ENCODE measurements around the gene KCNG3. TPM values are rescaled to one million over a fixed set of nuclear protein-coding genes. Genes with fewer than 3 reads are reported as not detected.

KCNG3 gene
- total RNA-seq, 1 experiment from 2014 or later = 1.5 TPM

DNA sequence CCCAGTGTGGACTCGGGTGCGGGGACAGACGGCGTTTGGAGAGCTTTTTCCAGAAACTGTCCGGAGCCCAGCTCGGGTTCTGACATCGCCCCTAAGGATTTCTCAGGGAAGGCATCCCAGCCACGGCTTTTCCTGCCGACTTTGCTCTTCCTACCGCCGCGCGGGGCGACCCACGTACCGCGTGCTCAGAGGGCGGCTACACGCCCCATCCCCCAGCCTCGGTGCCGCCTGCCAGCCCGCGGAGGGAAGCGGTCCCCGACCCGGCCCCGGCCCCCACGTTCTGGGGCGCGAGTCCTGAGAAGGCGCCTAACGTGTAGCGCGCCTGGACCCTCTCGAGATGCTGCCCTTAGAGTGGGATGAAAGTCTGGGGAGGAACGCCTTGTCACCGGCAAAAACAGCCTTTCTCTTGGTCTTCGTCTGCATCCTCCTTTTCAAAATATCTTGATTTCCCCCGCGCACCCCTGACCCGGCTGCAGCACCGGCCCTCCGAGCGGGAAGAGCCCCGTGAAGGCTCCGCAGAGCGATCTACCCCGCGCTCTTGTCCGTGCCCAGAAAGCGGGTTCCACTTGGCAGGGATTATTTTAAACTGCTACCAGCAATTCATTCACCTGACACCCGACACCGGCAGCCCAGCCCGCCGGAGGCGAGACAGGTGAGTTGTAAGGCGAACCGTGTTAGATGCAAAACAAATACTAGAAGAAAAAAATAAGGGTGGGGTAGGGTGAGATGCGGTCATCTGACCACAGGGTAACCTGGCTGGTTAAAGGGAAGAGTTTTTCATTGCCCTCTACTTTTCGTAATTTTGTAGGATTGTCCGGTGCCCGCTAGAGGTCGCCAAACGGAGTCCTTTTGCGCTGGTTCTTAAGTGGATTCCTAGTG lies 812 bp upstream of the KCNG3 start:
- no peaks in the 10 kb centered on the region for H3K36me3 ChIP-seq (ENCODE audit: control insufficient read depth in 1 of 2, insufficient read depth in 2 of 2, low read length in 2 of 2)
- H4K20me1 ChIP-seq (ENCODE audit: insufficient read depth) = no peaks in the 10 kb centered on the region
- H3K27ac ChIP-seq (ENCODE audit: low read depth, low read length) = peak overlapping the region; percentile 39; the same call in 1 of the 2 replicates
- peak overlapping the region; percentile 69 for H3K9ac ChIP-seq (ENCODE audit: low read length)
- BruUV-seq (replicated peaks) = no TSS peak
- intact Hi-C loops (cut with micrococcal nuclease) = loop anchor here (1.0 to 10.0 kb wide), 2 partner anchors 169 to 280 kb away; no protein-coding TSS in a partner anchor
- H3K4me1 ChIP-seq (ENCODE audit: control insufficient read depth in 1 of 2, insufficient read depth in 2 of 2, low read length in 2 of 2) = peaks cover 0 to 21% of the 10 kb centered on the region in 2 experiments; a peak in 3 of 4 replicates
- CTCF ChIA-PET = no interaction called here
- H3K4me2 ChIP-seq (ENCODE audit: low read length) = peak overlapping the region; percentile 100
- no peaks in the 10 kb centered on the region for H3K9me2 ChIP-seq (ENCODE audit: insufficient read depth)
- RAD21 ChIA-PET (ENCODE audit: low non-redundant PET in 1 of 2, low total read pairs in 2 of 2, uncharacterized antibody in 2 of 2, unreplicated experiment in 2 of 2) = no interaction called here
- DNase-seq (ENCODE audit: low read depth, low spot score) = peak; percentile 82
- peak overlapping the region; percentile 66 for H2AFZ ChIP-seq (ENCODE audit: low read depth, low read length, poor library complexity, severe bottlenecking)
- H3K4me3 ChIP-seq (replicated peaks in 1 of 2; ENCODE audit: low read depth in 1 of 2, low read length in 2 of 2) = peak overlapping the region; percentile 56 to 68
- POLR2A ChIA-PET = no interaction called here
- no peaks in the 10 kb centered on the region for H3K79me2 ChIP-seq (ENCODE audit: insufficient read depth, low read length)
- no peaks in the 10 kb centered on the region for H3K27me3 ChIP-seq (ENCODE audit: insufficient read depth, low read length)
- peak; percentile 73 for ATAC-seq
- TF ChIP-seq RAD21 (IDR thresholded peaks at IDR 0.05; ENCODE audit: low read depth) (peak; percentile 83), POLR2A (IDR thresholded peaks at IDR 0.05; ENCODE audit: borderline replicate concordance, extremely low read depth, insufficient read depth, insufficient read length) (no peak), EGR1 (IDR thresholded peaks at IDR 0.05; ENCODE audit: low read depth) (no peak), YY1 (IDR thresholded peaks at IDR 0.05; ENCODE audit: extremely low read depth, insufficient replicate concordance, low read depth, low read length) (no peak), CBX3 (IDR thresholded peaks at IDR 0.05; ENCODE audit: low read depth) (peak; percentile 32; the same call in 1 of the 2 replicates), SIN3A (IDR thresholded peaks at IDR 0.05; ENCODE audit: low read depth) (0 out of 2 replicates have a peak, but pooled peaks have one; percentile 40), EZH2 (IDR thresholded peaks at IDR 0.05) (no peak), JUND (IDR thresholded peaks at IDR 0.05) (no peak), SRF (IDR thresholded peaks at IDR 0.05; ENCODE audit: low read depth) (no peak), FOSL1 (IDR thresholded peaks at IDR 0.05; ENCODE audit: low read depth) (no peak), EZH2phosphoT487 (IDR thresholded peaks at IDR 0.05; ENCODE audit: borderline replicate concordance) (no peak), ZFX (IDR thresholded peaks at IDR 0.05) (no peak), SP1 (IDR thresholded peaks at IDR 0.05; ENCODE audit: low read depth) (no peak)
- TF ChIP-seq, protein P1, sequence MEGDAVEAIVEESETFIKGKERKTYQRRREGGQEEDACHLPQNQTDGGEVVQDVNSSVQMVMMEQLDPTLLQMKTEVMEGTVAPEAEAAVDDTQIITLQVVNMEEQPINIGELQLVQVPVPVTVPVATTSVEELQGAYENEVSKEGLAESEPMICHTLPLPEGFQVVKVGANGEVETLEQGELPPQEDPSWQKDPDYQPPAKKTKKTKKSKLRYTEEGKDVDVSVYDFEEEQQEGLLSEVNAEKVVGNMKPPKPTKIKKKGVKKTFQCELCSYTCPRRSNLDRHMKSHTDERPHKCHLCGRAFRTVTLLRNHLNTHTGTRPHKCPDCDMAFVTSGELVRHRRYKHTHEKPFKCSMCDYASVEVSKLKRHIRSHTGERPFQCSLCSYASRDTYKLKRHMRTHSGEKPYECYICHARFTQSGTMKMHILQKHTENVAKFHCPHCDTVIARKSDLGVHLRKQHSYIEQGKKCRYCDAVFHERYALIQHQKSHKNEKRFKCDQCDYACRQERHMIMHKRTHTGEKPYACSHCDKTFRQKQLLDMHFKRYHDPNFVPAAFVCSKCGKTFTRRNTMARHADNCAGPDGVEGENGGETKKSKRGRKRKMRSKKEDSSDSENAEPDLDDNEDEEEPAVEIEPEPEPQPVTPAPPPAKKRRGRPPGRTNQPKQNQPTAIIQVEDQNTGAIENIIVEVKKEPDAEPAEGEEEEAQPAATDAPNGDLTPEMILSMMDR (IDR thresholded peaks at IDR 0.05 in 2 of 3, conservative IDR thresholded peaks at IDR 0.05 in 1 of 3; ENCODE audit: borderline replicate concordance in 1 of 3, insufficient read depth in 1 of 3, low read depth in 2 of 3, low read length in 2 of 3) = peak; percentile 83 to 92 (median 85)
- TF ChIP-seq, protein P2, sequence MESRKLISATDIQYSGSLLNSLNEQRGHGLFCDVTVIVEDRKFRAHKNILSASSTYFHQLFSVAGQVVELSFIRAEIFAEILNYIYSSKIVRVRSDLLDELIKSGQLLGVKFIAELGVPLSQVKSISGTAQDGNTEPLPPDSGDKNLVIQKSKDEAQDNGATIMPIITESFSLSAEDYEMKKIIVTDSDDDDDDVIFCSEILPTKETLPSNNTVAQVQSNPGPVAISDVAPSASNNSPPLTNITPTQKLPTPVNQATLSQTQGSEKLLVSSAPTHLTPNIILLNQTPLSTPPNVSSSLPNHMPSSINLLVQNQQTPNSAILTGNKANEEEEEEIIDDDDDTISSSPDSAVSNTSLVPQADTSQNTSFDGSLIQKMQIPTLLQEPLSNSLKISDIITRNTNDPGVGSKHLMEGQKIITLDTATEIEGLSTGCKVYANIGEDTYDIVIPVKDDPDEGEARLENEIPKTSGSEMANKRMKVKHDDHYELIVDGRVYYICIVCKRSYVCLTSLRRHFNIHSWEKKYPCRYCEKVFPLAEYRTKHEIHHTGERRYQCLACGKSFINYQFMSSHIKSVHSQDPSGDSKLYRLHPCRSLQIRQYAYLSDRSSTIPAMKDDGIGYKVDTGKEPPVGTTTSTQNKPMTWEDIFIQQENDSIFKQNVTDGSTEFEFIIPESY (IDR thresholded peaks at IDR 0.05; ENCODE audit: extremely low read depth, insufficient replicate concordance, low read length) = no peak
- TF ChIP-seq, protein P3, sequence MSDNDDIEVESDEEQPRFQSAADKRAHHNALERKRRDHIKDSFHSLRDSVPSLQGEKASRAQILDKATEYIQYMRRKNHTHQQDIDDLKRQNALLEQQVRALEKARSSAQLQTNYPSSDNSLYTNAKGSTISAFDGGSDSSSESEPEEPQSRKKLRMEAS (IDR thresholded peaks at IDR 0.05) = peak; percentile 54
- TF ChIP-seq, protein P4, sequence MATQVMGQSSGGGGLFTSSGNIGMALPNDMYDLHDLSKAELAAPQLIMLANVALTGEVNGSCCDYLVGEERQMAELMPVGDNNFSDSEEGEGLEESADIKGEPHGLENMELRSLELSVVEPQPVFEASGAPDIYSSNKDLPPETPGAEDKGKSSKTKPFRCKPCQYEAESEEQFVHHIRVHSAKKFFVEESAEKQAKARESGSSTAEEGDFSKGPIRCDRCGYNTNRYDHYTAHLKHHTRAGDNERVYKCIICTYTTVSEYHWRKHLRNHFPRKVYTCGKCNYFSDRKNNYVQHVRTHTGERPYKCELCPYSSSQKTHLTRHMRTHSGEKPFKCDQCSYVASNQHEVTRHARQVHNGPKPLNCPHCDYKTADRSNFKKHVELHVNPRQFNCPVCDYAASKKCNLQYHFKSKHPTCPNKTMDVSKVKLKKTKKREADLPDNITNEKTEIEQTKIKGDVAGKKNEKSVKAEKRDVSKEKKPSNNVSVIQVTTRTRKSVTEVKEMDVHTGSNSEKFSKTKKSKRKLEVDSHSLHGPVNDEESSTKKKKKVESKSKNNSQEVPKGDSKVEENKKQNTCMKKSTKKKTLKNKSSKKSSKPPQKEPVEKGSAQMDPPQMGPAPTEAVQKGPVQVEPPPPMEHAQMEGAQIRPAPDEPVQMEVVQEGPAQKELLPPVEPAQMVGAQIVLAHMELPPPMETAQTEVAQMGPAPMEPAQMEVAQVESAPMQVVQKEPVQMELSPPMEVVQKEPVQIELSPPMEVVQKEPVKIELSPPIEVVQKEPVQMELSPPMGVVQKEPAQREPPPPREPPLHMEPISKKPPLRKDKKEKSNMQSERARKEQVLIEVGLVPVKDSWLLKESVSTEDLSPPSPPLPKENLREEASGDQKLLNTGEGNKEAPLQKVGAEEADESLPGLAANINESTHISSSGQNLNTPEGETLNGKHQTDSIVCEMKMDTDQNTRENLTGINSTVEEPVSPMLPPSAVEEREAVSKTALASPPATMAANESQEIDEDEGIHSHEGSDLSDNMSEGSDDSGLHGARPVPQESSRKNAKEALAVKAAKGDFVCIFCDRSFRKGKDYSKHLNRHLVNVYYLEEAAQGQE (IDR thresholded peaks at IDR 0.05; ENCODE audit: low read depth) = no peak
- TF ChIP-seq, protein P5, sequence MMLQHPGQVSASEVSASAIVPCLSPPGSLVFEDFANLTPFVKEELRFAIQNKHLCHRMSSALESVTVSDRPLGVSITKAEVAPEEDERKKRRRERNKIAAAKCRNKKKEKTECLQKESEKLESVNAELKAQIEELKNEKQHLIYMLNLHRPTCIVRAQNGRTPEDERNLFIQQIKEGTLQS (IDR thresholded peaks at IDR 0.05) = no peak
- H3K9me3 ChIP-seq (ENCODE audit: control insufficient read depth in 1 of 2, insufficient read depth in 1 of 2, low read depth in 1 of 2, low read length in 2 of 2) = no peaks in the 10 kb centered on the region

All from HCT116 (cell line).